Neural cell (in vitro differentiated cells): ENCODE data around the gene DIS3L2.

ENCODE experiments used
- CTCF ChIP-seq: fragments of 450-650 bp; IDR thresholded peaks from 2 replicates; pipeline ENCODE4 v1.5.1; 2014; ENCODE audit warnings: antibody characterized with exemption, mild to moderate bottlenecking, moderate library complexity; ENCODE audit not compliant: poor library complexity, severe bottlenecking
- EP300 ChIP-seq: fragments of 450-650 bp; conservative IDR thresholded peaks from 2 replicates; pipeline ENCODE4 v1.6.1; 2014; ENCODE audit warnings: antibody characterized with exemption, mild to moderate bottlenecking, moderate library complexity; ENCODE audit not compliant: poor library complexity, severe bottlenecking
- EZH2 ChIP-seq: fragments of 200-600, 300-800 bp; shearing (Covaris generic), sonication (generic); IDR thresholded peaks from 2 replicates; pipeline ENCODE4 v1.6.1; 2014; ENCODE audit warnings: antibody characterized with exemption, low read length, borderline replicate concordance, mild to moderate bottlenecking; ENCODE audit not compliant: insufficient read depth, poor library complexity, severe bottlenecking
- POLR2AphosphoS5 ChIP-seq: IDR thresholded peaks from 2 replicates; pipeline ENCODE4 v1.6.1; 2012
- REST ChIP-seq: IDR thresholded peaks from 2 replicates; pipeline ENCODE4 v1.6.1; 2012; ENCODE audit warnings: borderline replicate concordance

GRCh38 chr2:232310121-232310520 lies 348.6 kb downstream of the DIS3L2 start:
- TF ChIP-seq EP300 (no peak), CTCF (no peak), POLR2AphosphoS5 (no peak), REST (no peak), EZH2 (no peak)
